NCI-H1092 (cell line): Measurements from ENCODE around the gene OR10A2.
"Not testable (repeated sequence)": the region's sequence is repeated elsewhere in the genome, so short reads cannot be mapped to it uniquely, and the experiment has no call there.

Source experiments
- DNase-seq: peaks from one replicate; lab custom pipeline; 2025; lab: John Stamatoyannopoulos, UW

Gene OR10A2, protein sequence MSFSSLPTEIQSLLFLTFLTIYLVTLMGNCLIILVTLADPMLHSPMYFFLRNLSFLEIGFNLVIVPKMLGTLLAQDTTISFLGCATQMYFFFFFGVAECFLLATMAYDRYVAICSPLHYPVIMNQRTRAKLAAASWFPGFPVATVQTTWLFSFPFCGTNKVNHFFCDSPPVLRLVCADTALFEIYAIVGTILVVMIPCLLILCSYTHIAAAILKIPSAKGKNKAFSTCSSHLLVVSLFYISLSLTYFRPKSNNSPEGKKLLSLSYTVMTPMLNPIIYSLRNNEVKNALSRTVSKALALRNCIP

DNA sequence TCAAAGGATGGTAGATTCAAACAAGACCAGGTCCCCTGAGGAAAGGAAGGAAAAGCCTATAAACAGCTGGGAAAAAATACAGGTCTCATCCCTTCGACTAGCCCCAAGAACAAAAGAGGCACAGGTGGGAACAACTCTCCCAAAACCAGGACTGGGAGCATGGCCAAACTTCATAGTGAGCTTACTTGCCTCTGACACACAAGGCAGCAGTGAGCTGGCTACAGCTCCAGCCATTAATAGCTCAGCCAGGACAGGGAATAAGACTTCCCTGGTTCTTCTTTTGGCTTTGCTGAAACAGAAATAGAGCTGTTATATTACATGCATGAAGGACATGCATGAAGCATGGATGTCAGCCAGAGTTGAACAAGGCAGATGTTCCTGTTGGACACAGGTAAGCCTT lies at the start of gene OR10A2:
OR10A2 (plus strand) TSS at position 97 of the 400 bp plus-strand sequence. CDS start 6,698 bp downstream, outside the sequence.
- DNase-seq: no peak

DNA sequence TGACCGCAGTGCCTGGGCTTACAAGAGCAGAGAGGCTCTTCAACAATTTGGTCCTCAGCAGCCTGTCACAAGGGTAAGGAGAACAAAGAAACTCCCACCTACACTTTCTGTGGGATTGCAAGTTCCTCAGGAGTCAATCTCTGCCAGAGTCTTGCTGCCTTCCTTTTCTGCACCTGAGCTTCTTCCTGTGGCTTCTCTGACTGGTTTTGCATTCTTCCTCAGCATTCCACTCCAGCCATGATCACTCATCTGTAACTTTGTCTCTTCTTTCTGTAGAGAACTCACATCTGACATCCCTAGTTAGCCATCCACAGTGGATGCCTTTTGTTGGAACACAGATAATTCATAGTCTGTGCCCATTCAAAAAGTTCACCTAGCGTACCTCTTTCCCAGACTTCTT lies 49.2 kb upstream of the OR10A2 start:
- no peak for DNase-seq

DNA sequence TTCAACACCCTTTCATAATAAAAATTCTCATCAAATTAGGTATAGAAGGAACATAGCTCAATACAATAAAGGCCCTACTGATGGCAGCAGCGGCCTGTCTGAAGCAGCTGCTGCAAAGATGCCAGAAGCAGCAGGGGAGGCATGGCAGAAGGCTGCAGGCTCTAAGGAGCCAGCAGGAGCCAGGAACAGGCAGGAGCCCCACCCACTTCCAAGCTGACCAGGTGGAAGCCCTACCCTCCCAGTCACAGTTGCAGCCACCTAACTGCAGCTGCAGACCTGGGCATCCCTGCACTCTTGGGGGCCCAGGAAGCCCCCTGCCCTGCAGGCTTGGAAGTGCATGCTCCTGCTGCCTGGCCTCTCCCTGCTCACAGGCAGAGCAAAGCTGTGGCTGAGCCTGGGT lies 45.2 kb upstream of the OR10A2 start:
- no peak for DNase-seq

DNA sequence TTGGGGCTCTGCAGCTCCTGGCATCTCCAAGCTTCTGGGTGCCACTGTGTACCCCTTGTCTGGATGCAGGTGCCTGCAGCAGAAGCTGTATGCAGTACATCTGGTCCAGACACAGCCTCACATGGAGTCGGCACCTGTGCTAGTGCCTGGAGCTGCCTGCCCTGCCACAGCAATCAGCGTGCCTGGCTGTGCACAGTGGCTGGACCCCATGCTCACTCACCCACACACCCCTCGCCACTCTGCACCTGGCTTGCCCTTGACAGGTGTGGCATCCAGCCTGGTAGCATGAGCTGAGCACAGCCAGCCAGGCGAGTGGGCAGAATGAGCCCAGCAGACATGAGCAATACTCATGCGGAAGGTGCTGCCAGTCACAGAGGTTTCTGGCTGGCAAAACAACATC lies 43.9 kb upstream of the OR10A2 start:
- DNase-seq: no peak

DNA sequence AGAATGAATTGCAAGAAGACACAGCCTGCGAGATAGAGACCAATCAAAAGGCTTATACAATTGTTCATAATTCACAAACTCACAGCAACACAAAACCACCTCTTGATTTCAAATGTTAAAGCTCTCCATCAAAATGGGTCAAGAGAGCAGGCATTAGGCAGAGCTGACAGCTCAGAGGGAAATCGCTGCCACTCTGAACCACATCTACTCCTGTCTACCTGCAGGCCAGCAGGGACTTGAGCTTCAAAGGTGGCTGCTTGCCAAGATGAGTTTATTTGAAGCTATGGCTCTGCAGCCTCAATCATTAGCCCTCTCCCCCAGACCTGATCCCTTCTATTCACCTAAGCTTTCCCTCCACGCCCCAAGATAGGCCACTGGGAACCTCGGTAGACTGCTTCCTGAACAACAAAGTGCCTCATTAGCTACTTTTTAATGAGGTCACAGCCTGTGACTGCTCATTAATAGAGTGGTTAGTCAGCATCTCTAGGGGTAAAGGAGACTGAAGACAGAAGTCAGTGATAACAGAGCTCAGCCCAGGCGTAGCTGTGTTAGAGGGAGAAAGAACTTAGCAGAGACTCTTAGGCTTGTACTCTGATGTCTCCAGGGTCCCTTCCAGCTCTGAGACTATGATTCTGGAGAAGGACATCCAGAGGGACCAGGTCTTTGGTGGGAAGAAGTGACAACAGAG lies 38.6 kb upstream of the OR10A2 start:
- DNase-seq: no peak

DNA sequence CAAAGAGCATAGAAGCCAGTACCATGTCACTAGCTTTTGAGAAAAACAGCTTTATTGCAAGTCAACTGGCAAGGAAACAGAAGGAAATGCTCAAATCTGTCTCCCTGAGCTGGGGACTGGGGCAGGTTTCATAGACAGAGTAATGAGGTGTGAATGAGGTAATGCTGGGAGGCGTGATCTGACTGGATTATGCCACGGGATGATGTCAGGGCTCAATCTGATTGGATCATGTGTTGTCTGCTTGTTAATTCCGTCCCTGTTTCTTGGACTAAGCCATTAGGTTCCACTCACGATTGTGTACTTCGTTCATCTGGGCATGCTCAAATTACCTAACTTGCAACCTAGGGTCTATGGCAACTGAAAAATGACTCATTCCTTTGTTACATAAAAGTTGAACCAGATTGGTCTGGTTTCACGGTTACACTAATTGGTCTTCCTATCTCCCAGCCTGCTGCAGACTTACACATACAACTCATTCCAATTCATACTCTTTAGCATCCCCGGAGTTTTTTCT lies 37.6 kb upstream of the OR10A2 start:
- no peak for DNase-seq

DNA sequence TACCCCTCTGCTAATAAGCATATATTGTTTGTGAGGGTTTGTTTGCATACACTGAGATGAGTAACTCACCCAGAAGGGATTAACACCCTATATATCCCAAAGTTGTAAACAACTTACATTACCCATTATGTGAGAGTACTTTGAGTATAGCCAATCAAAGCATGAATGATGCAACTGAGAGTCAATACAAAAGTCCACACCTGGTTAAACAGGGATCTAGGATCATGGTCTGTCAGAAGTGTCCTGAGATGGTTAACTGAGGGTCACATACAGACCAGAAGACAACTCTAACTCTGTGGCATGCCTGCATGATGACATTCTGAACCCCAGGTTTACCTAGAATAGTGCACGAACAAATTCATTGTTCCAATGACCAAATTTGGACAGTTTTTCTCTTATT lies 34.8 kb upstream of the OR10A2 start:
- no peak for DNase-seq

DNA sequence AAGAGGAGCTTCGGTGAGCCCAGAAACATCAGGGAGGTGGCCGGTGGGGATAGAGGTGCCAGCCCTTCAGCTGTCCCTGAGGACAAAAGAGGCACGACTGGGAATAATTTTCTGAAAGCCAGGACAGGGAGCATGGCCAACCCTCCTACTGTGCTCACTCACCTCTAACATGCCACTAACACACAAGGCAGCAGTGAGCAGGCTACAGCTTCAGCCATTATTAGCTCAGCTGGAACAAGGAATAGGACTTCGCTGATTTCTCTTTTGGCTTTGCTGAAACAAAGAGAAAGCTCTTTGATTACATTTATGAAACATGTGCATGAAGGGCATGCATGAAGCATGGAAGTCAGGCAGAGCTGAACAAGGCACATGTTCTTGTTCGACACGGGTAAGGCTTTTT lies 29.5 kb upstream of the OR10A2 start:
- DNase-seq: no peak

DNA sequence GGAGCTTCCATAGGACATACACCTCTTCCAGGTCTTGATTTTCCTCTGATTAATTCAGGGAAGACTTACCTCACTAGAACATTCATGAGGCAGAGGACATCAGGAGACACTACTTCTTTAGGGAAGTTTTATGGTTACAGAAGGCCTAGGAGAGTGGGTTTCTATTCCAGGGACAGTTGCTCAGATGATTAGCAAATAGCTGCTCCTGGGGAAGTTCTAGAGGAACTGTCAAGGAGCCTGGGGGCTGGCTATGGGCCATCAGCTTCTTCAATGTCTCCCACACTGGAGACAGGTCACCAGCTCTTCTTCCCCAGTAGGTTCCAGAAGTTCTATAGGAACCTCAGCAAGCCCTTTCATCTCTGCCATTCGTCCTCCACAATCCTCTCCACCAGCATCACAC lies 28.8 kb upstream of the OR10A2 start:
- no peak for DNase-seq

DNA sequence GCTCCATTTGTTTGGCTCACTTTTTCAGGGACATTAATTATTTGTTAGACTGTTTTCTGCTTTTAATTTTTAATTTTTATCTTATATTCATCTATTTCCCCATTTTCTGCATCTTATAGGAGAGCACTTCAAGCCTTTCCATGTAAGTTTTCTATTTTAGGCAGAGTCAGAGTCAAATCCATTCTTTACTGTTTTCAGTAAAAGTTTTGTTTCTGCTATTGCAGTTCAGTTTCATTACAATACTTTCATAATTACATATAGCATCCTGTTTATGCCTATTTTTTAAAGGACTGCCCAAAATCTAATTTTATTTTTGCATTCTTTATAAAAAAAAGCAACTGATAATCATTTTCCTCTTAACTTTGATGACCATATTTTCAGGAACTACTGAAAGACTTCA lies 21.2 kb upstream of the OR10A2 start:
- no peak for DNase-seq

DNA sequence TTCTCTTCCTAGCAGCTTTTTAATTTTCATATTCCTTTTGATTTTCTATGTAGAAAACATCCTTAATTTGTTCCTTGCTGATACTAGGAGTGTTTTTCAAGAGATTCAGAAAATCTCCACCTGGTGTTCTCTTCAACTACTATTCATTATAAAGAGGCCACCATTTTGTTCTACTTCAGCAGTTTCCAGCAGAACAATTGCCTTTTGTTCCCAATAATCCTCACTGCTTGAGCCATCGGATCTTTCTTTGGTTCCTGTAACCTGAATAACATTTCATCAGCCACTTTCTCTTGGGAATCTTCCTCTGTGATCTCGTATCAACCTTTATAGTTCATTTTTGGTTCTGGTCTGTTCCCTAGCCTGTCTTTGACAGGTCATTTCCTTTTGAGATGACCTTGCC lies 19.2 kb upstream of the OR10A2 start:
- DNase-seq: no peak

DNA sequence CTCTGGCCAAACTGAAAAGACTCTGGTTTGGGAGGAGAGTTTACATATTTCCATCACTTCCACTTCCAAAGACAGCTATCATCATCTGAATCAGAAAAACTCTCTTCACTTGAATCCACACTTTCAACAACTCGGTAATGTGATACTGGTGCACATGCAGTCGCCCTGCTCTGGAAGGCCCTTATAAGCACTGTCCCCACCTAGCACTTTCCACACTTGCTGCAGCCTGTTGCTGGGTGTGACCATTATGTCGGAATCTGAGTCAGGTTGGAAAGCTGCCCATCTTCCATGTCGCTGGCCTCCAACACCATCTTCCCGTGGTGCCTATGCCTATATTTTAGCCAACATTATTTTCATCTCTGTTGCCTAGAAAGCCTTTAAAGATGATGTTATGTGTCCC lies 18.5 kb upstream of the OR10A2 start:
- no peak for DNase-seq

DNA sequence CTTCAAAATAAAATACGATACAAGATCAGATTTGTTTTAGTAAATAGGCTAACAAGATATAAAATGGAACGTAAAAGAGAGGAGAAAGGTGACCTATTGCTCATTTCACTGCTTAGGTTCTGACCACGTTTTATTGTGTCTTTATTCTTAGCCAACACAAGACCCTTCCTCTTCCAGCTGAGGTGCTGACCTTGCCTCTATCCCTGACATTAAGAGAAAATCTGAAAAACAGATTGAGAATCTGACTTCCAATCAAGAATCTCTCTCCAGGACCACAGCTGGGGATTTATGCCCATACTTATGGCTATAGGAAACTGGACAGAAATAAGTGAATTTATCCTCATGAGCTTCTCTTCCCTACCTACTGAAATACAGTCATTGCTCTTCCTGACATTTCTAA lies 17.5 kb upstream of the OR10A2 start, which contains the start of gene OR10A5:
OR10A5 (plus strand) TSS at position 301 of the 400 bp plus-strand sequence; CDS start at position 301, 0 bp downstream.
- DNase-seq: no peak

DNA sequence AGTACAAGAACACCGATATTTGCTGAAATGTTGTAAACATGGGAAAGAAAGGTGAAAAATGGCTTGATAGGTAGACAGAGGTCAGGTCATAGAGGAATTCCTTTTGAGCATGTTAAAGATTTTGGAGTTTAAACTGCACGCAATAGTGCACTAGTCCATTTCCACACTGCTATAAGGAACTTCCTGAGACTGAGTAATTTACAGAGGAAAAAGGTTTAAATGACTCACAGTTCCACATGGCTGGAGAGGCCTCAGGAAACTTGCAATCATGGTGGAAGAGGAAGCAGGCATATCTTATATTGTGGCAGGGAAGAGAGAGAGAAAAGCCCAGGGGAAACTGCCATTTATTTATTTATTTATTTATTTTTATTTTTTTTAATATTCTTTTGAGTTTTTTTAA lies 12.3 kb upstream of the OR10A2 start:
- no peak for DNase-seq

DNA sequence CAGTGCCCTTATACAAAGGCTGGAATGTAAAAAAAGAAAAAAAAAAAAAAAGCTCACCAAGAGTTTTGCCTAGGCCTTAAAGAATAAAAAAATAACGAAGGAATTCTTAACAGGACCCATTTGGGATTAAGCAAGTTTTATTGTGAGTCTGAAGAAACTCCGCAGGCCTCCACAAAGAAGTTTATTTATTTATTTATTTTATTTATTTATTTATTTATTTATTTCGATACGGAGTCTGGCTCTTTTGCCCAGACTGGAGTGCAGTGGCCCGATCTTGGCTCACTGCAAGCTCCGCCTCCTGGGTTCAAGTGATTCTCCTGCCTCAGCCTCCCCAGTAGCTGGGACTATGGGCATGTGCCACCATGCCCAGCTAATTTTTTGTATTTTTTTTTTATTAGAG lies 8.1 kb upstream of the OR10A2 start:
- DNase-seq: not testable (repeated sequence)

DNA sequence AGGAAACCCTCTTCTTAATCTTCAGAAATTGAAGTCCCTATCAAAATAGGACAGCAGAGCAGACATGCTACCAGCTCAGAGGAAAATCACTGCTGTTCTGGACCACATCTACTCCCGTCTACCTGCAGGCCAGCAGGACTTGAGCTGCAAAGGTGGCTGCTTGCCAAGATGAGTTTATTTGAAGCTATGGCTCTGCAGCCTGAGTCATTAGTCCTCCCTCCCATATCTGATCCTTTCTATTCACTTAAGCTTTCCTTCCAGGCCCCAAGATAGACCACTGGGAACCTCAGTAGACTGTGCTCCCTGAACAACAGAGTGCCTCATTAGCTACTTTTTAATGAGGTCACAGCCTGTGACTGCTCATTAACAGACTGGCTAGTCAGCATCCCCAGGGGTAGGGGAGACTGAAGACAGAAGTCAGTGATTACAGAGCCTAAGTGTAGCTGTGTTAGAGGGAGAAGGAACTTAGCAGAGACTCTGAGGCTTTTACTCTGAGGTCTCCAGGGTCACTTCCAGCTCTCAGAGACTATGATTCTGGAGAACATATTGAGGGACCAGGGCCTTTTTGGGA lies 6.8 kb upstream of the OR10A2 start:
- DNase-seq: no peak

DNA sequence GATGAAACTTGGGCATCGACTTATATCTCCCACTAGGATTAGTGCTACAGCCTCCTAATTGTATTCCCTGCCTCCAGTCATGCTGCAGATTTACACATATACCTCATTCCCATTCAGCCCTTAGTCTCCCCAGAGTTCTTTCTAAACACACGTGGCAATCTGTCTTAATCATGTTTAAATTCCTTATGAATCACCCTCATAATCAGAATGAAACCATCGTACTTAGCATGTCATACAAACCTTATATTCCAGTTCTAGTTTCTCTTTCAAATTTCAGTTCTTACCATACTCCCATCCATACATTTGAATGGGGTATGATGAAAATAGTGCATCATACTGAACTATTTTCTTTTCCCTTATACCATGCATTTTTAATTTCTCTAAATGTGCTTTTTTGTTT lies 6.0 kb upstream of the OR10A2 start:
- DNase-seq: no peak

DNA sequence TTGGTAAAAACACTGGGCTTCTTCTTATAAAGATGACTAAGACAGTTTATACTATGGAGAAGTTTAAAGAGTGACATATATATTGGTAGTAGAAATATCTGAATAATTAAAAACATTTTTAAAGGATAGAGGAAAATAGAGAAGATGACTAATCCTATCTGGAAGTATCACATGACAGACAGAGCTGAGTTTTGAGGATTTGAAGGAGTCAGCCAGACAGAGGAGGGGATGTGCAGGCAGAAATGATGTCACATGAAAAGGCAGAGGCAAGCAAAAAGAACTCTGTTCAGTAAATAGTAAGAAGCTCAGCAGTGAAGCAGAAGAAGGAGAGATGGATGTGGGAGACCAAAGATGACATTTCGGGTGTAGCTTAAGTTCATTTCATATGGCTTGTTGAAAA lies 1.6 kb downstream of the OR10A2 start:
- DNase-seq: no peak

DNA sequence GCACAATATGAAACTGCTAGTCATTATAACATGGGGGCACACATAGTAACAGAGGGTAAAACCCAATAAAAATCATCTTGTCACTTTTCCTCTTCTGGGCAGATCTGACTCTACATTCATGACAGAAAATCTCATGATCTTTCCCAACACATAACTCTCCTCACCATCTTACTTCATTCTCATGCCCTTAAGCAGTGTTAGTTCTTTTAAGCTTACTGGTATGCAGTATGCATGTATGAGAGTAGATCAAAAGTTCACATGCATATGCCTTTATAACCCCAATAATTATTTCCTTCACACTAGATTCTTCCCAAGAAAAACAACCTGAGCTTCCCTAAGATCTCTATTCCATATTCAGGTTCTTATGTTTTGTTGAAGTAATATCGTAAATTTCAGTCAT lies 8.4 kb downstream of the OR10A2 start:
- DNase-seq: no peak

DNA sequence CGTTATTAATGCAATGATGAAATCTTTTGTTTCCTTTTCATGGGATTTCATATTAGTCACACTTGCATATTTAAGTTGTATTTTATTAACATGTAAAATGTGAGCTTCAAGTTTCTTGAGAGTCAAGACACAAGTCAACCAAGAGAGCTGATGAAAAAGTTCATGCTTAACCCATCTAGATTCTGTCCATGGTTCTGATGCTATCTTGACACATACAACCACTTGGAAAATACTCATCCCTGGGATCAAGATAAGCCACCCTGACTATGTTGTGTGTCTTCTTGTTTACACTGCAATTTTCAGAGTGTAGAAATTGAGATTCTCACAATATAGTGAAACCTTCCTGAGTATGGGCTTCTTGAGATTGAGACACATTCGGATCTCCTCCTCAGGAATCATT lies 12.9 kb downstream of the OR10A2 start:
- DNase-seq: no peak

DNA sequence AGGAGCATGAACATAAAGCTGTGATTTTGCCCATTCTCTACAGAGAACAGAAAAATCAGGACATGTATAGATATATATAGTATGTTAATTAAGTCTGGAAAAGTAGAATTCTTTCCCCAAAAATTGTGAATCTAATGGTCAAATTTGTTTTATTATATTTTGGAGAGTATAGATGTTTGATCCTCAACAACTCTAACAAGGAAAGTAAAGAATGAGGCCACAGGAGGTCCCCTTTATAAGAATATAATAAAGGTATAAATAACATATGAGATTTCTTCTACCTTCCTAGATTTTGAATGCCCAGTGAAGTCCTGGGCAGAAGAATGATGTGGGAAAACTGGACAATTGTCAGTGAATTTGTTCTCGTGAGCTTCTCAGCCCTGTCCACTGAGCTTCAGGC lies 13.5 kb downstream of the OR10A2 start, which contains the start of gene OR10A4:
OR10A4 (plus strand) TSS at position 301 of the 400 bp plus-strand sequence; CDS start at position 324, 23 bp downstream.
- no peak for DNase-seq

DNA sequence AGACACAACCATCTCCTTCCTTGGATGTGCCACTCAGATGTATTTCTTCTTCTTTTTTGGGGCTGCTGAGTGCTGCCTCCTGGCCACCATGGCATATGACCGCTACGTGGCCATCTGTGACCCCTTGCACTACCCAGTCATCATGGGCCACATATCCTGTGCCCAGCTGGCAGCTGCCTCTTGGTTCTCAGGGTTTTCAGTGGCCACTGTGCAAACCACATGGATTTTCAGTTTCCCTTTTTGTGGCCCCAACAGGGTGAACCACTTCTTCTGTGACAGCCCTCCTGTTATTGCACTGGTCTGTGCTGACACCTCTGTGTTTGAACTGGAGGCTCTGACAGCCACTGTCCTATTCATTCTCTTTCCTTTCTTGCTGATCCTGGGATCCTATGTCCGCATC lies 14.1 kb downstream of the OR10A2 start:
- DNase-seq: no peak

DNA sequence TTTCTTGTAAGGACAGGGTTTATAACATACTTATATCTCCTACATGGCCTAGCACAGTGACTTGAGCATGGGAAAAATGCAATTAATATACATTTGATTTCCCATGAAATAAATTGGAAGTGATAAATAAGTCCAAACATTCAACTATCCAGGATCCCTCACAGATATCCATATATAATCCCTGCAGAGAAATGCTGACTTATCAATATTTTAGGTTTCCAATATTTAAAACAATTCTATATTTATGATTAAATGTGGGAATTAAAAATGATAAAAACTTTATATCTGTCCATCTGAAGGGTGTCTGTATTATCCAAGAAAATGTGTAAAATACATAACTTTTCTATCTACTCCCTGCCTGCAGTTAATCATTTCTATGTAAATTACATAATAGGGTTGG lies 19.9 kb downstream of the OR10A2 start:
- no peak for DNase-seq
